Mesendoderm (in vitro differentiated cells): ENCODE measurements around the gene LRRC15.

Experiments used
- DNase-seq: peaks from one replicate; pipeline ENCODE4 v3.0.0; 2013
- H2AK5ac ChIP-seq: 2 replicates; pipeline ENCODE4 v1.6.1; 2013; ENCODE audit warnings: low read length, inconsistent platforms
- H2BK120ac ChIP-seq: 2 replicates; pipeline ENCODE4 v1.6.1; 2013; ENCODE audit warnings: low read depth, mild to moderate bottlenecking, low read length, moderate library complexity, mixed read lengths
- H2BK15ac ChIP-seq: replicated peaks from 2 replicates; pipeline ENCODE4 v1.6.1; 2013; ENCODE audit warnings: low read depth, mild to moderate bottlenecking, moderate library complexity
- H2BK5ac ChIP-seq: 2 replicates; pipeline ENCODE4 v1.6.1; 2013; ENCODE audit warnings: low read length, inconsistent platforms
- H3K18ac ChIP-seq: 2 replicates; pipeline ENCODE4 v1.6.1; 2013; ENCODE audit warnings: mild to moderate bottlenecking, low read length, mixed read lengths
- H3K23ac ChIP-seq: one replicate; pipeline ENCODE4 v1.6.1; 2013; ENCODE audit warnings: low read length
- H3K27ac ChIP-seq: 2 replicates; pipeline ENCODE4 v1.5.1; 2013; ENCODE audit warnings: low read depth, mild to moderate bottlenecking, inconsistent platforms, low read length, moderate library complexity
- H3K27me3 ChIP-seq: 2 replicates; pipeline ENCODE4 v1.6.1; 2013; ENCODE audit warnings: low read length, control low read depth, mild to moderate bottlenecking, inconsistent platforms; ENCODE audit not compliant: insufficient read depth, poor library complexity
- H3K36me3 ChIP-seq: 2 replicates; pipeline ENCODE4 v1.6.1; 2013; ENCODE audit warnings: low read length, inconsistent platforms; ENCODE audit not compliant: control insufficient read depth, insufficient read depth
- H3K4ac ChIP-seq: one replicate; pipeline ENCODE4 v1.6.1; 2013; ENCODE audit warnings: low read depth, mild to moderate bottlenecking, low read length, moderate library complexity
- H3K4me1 ChIP-seq: 2 replicates; pipeline ENCODE4 v1.6.1; 2013; ENCODE audit warnings: low read depth, low read length, inconsistent platforms; ENCODE audit not compliant: control insufficient read depth
- H3K4me2 ChIP-seq: 2 replicates; pipeline ENCODE4 v1.6.1; 2013; ENCODE audit warnings: low read length
- H3K4me3 ChIP-seq: 2 replicates; pipeline ENCODE4 v1.5.1; 2013; ENCODE audit warnings: mild to moderate bottlenecking, low read length
- H3K56ac ChIP-seq: one replicate; pipeline ENCODE4 v1.6.1; 2013; ENCODE audit warnings: low read length
- H3K79me1 ChIP-seq: 2 replicates; pipeline ENCODE4 v1.6.1; 2013; ENCODE audit warnings: low read length, inconsistent platforms
- H3K79me2 ChIP-seq: 2 replicates; pipeline ENCODE4 v1.6.1; 2013; ENCODE audit warnings: mild to moderate bottlenecking, low read length; ENCODE audit not compliant: control insufficient read depth, insufficient read depth
- H3K9ac ChIP-seq: 2 replicates; pipeline ENCODE4 v1.6.1; 2013; ENCODE audit warnings: low read length, inconsistent platforms
- H4K5ac ChIP-seq: one replicate; pipeline ENCODE4 v1.6.1; 2013; ENCODE audit warnings: low read length
- H4K8ac ChIP-seq: one replicate; pipeline ENCODE4 v1.6.1; 2013; ENCODE audit warnings: low read depth, mild to moderate bottlenecking, control low read depth, low read length, moderate library complexity
- WGBS: extraction: QIAGEN DNeasy Blood & Tissue Kit; methylation state at CpG from one replicate; pipeline ENCODE4 v1.1.7; 2013; ENCODE audit warnings: low lambda C conversion rate, missing lambda C conversion rate; ENCODE audit not compliant: insufficient coverage; ENCODE audit errors: extremely low coverage; 5-methylcytosine and 5-hydroxymethylcytosine counted together

LRRC15 gene

GRCh38 chr3:194323785-194324735 is 45.5 kb downstream of the LRRC15 start:
- Histone ChIP-seq H3K79me2 (no peaks in the 10 kb centered on the region), H2AK5ac (no peak overlapping the region), H2BK15ac (no peak overlapping the region), H3K18ac (no peak overlapping the region), H2BK120ac (no peak overlapping the region), H3K23ac (no peak overlapping the region), H3K4me1 (peaks cover 2% of the 10 kb centered on the region), H3K9ac (no peak overlapping the region), H4K8ac (no peak overlapping the region), H3K27me3 (no peaks in the 10 kb centered on the region), H3K79me1 (no peaks in the 10 kb centered on the region), H2BK5ac (no peak overlapping the region), H3K4me3 (no peak overlapping the region), H4K5ac (no peak overlapping the region), H3K36me3 (no peaks in the 10 kb centered on the region), H3K4me2 (no peak overlapping the region), H3K27ac (no peak overlapping the region), H3K4ac (no peak overlapping the region), H3K56ac (peak overlapping the region; percentile 72)
- no peak for DNase-seq
- 100% methylated on average over 1 of the region's 39 CpGs for WGBS

- Histone ChIP-seq H2BK120ac (no peak overlapping the region), H3K79me2 (no peaks in the 10 kb centered on the region), H3K79me1 (no peaks in the 10 kb centered on the region), H3K27me3 (no peaks in the 10 kb centered on the region), H3K27ac (no peak overlapping the region), H2BK15ac (no peak overlapping the region), H3K56ac (no peak overlapping the region), H3K4me2 (no peak overlapping the region), H3K4me3 (no peak overlapping the region), H3K36me3 (no peaks in the 10 kb centered on the region), H3K4ac (no peak overlapping the region), H3K4me1 (peaks cover 2% of the 10 kb centered on the region), H2AK5ac (no peak overlapping the region), H4K5ac (no peak overlapping the region), H3K23ac (no peak overlapping the region), H4K8ac (no peak overlapping the region), H3K18ac (no peak overlapping the region), H2BK5ac (no peak overlapping the region), H3K9ac (no peak overlapping the region)
- DNase-seq, result no peak
- no CpG with 5 or more reads among the region's 18 CpGs for WGBS
These were observed 46.8 kb downstream of the LRRC15 start for GRCh38 chr3:194322678-194323211.

GRCh38 chr3:194321693-194322640 is 47.6 kb downstream of the LRRC15 start:
- no peak overlapping the region for H2BK15ac ChIP-seq
- no peak overlapping the region for H2BK120ac ChIP-seq
- no peak overlapping the region for H2AK5ac ChIP-seq
- H3K27me3 ChIP-seq, result no peaks in the 10 kb centered on the region
- DNase-seq, result no peak
- H4K5ac ChIP-seq, result no peak overlapping the region
- H3K4me3 ChIP-seq, result no peak overlapping the region
- H3K9ac ChIP-seq, result no peak overlapping the region
- peaks cover 2% of the 10 kb centered on the region for H3K4me1 ChIP-seq
- no peaks in the 10 kb centered on the region for H3K36me3 ChIP-seq
- H2BK5ac ChIP-seq, result no peak overlapping the region
- no peak overlapping the region for H3K18ac ChIP-seq
- no peak overlapping the region for H3K23ac ChIP-seq
- no CpG with 5 or more reads among the region's 26 CpGs for WGBS
- H3K4ac ChIP-seq, result no peak overlapping the region
- H3K79me2 ChIP-seq, result no peaks in the 10 kb centered on the region
- no peaks in the 10 kb centered on the region for H3K79me1 ChIP-seq
- no peak overlapping the region for H3K27ac ChIP-seq
- no peak overlapping the region for H3K56ac ChIP-seq
- no peak overlapping the region for H4K8ac ChIP-seq
- H3K4me2 ChIP-seq, result no peak overlapping the region

GRCh38 chr3:194320744-194321243 is 48.7 kb downstream of the LRRC15 start:
- no peaks in the 10 kb centered on the region for H3K79me2 ChIP-seq
- H3K4me3 ChIP-seq, result no peak overlapping the region
- H4K5ac ChIP-seq, result no peak overlapping the region
- WGBS, result no CpG with 5 or more reads among the region's 10 CpGs
- peaks cover 2% of the 10 kb centered on the region for H3K4me1 ChIP-seq
- no peak overlapping the region for H2AK5ac ChIP-seq
- no peak overlapping the region for H3K56ac ChIP-seq
- H3K36me3 ChIP-seq, result no peaks in the 10 kb centered on the region
- H3K23ac ChIP-seq, result no peak overlapping the region
- H4K8ac ChIP-seq, result no peak overlapping the region
- no peak overlapping the region for H3K9ac ChIP-seq
- H3K27me3 ChIP-seq, result no peaks in the 10 kb centered on the region
- H3K4me2 ChIP-seq, result no peak overlapping the region
- H2BK120ac ChIP-seq, result no peak overlapping the region
- no peak for DNase-seq
- H3K27ac ChIP-seq, result no peak overlapping the region
- H3K18ac ChIP-seq, result no peak overlapping the region
- no peaks in the 10 kb centered on the region for H3K79me1 ChIP-seq
- no peak overlapping the region for H2BK15ac ChIP-seq
- no peak overlapping the region for H2BK5ac ChIP-seq
- H3K4ac ChIP-seq, result no peak overlapping the region

- no peaks in the 10 kb centered on the region for H3K36me3 ChIP-seq
- no CpG with 5 or more reads among the region's 5 CpGs for WGBS
- H3K4me3 ChIP-seq, result no peak overlapping the region
These were observed 49.4 kb downstream of the LRRC15 start for GRCh38 chr3:194320100-194320499.

More at GRCh38 chr3:194320100-194320499, 49.4 kb downstream of the LRRC15 start:
- H3K9ac ChIP-seq, result no peak overlapping the region
- no peaks in the 10 kb centered on the region for H3K79me1 ChIP-seq
- no peak overlapping the region for H3K56ac ChIP-seq
- no peak overlapping the region for H2BK120ac ChIP-seq
- DNase-seq, result no peak
- no peaks in the 10 kb centered on the region for H3K27me3 ChIP-seq
- no peak overlapping the region for H3K27ac ChIP-seq
- no peak overlapping the region for H3K4ac ChIP-seq
- no peak overlapping the region for H2BK15ac ChIP-seq
- H3K4me1 ChIP-seq, result peaks cover 1% of the 10 kb centered on the region
- H4K8ac ChIP-seq, result no peak overlapping the region
- no peaks in the 10 kb centered on the region for H3K79me2 ChIP-seq
- H3K4me2 ChIP-seq, result no peak overlapping the region
- no peak overlapping the region for H3K18ac ChIP-seq
- H4K5ac ChIP-seq, result no peak overlapping the region
- no peak overlapping the region for H2AK5ac ChIP-seq
- no peak overlapping the region for H2BK5ac ChIP-seq
- H3K23ac ChIP-seq, result no peak overlapping the region
